CD4-positive, CD25-positive, alpha-beta regulatory T cell (primary cell): Measurements from ENCODE around the gene INSYN2B. TPM values are rescaled to one million over a fixed set of nuclear protein-coding genes. Genes with fewer than 3 reads are reported as not detected.

ENCODE experiments used
- ATAC-seq, 2 donors: fragments of 150-1000 bp; cut with Tn5 transposase; one replicate each; pipeline ENCODE4 v1.10.0; 2021; ENCODE audit warnings: low read depth in 2 of 2, moderate number of reproducible peaks in 2 of 2, moderate library complexity in 1 of 2
- DNase-seq, 3 donors: peaks; one replicate each; pipeline versions ENCODE4 v3.0.0 to v3.0.0-alpha.2; 2012 to 2022; ENCODE audit warnings: mixed read lengths in 1 of 3
- H3K27ac ChIP-seq: one replicate; pipeline ENCODE4 v1.7.0; 2013; ENCODE audit warnings: mild to moderate bottlenecking, low read length; ENCODE audit not compliant: insufficient read depth, poor library complexity, severe bottlenecking
- H3K27me3 ChIP-seq: one replicate; pipeline ENCODE4 v1.7.0; 2013; ENCODE audit warnings: low read length; ENCODE audit not compliant: control insufficient read depth, insufficient read depth
- H3K36me3 ChIP-seq: one replicate; pipeline ENCODE4 v1.7.0; 2013; ENCODE audit warnings: mild to moderate bottlenecking, low read length, moderate library complexity; ENCODE audit not compliant: control insufficient read depth, insufficient read depth
- H3K4me1 ChIP-seq: 2 replicates; pipeline ENCODE4 v1.7.0; 2013; ENCODE audit warnings: mild to moderate bottlenecking, low read length; ENCODE audit not compliant: insufficient read depth, control insufficient read depth, poor library complexity, severe bottlenecking
- H3K4me3 ChIP-seq: one replicate; pipeline ENCODE4 v1.7.0; 2013; ENCODE audit warnings: low read depth, mild to moderate bottlenecking, low read length, moderate library complexity
- H3K9me3 ChIP-seq, 2 experiments: 1 replicate in 1 of 2; 2 replicates in 1 of 2; pipeline ENCODE4 v1.7.0; 2013; ENCODE audit warnings: low read length in 2 of 2, mild to moderate bottlenecking in 1 of 2, moderate library complexity in 1 of 2; ENCODE audit not compliant: control insufficient read depth in 2 of 2
- H3K27ac Mint-ChIP-seq, 3 donors: one replicate each; pipeline ENCODE4 v1.8.0; 2020 to 2022; ENCODE audit warnings: mild to moderate bottlenecking in 3 of 3, mixed read lengths in 3 of 3, moderate library complexity in 2 of 3
- H3K27me3 Mint-ChIP-seq: one replicate; pipeline ENCODE4 v1.8.0; 2022; ENCODE audit warnings: mild to moderate bottlenecking, mixed read lengths
- H3K36me3 Mint-ChIP-seq: one replicate; pipeline ENCODE4 v1.8.0; 2020; ENCODE audit warnings: mixed read lengths
- H3K4me1 Mint-ChIP-seq, 4 donors: one replicate each; pipeline ENCODE4 v1.8.0; 2020 to 2022; ENCODE audit warnings: mixed read lengths in 4 of 4, mild to moderate bottlenecking in 1 of 4
- H3K4me3 Mint-ChIP-seq, 4 donors: one replicate each; pipeline ENCODE4 v1.8.0; 2020 to 2022; ENCODE audit warnings: mild to moderate bottlenecking in 4 of 4, mixed read lengths in 4 of 4, moderate library complexity in 3 of 4
- H3K9me3 Mint-ChIP-seq, 7 donors: one replicate each; pipeline ENCODE4 v1.8.0; 2020 to 2022; ENCODE audit warnings: mixed read lengths in 7 of 7, mild to moderate bottlenecking in 3 of 7, moderate library complexity in 2 of 7
- polyA plus RNA-seq, 4 donors: library from polyadenylated mRNA; unstranded; fragments of 300-500 nt; fragmentation: Illumina TruSeq; gene quantifications; one replicate each; pipeline ENCODE4 v1.2.3, GENCODE V29; 2021
- total RNA-seq: library from RNA; stranded (reverse); gene quantifications from one replicate; pipeline ENCODE4 v1.2.3, GENCODE V29; 2022

INSYN2B gene
- total and polyA plus RNA-seq, 5 donors from 2014 or later = 0.07 to 0.25 (median 0.15) TPM; not detected in 2

- H3K27ac ChIP-seq = no peak overlapping the region
- no peaks in the 10 kb centered on the region for H3K9me3 ChIP-seq
- Mint-ChIP-seq H3K9me3 (no peaks in the 10 kb centered on the region), H3K4me1 (peaks cover 27 to 64% (median 54%) of the 10 kb centered on the region in 4 donors), H3K27me3 (no peaks in the 10 kb centered on the region), H3K27ac (peak overlapping the region in 1 of 3 donors; percentile 62), H3K4me3 (no peak overlapping the region), H3K36me3 (peaks cover 39% of the 10 kb centered on the region)
- no peaks in the 10 kb centered on the region for H3K27me3 ChIP-seq
- ATAC-seq (no peak), DNase-seq (no peak)
- peaks cover 16% of the 10 kb centered on the region for H3K4me1 ChIP-seq
- peaks cover 34% of the 10 kb centered on the region for H3K36me3 ChIP-seq
- no peak overlapping the region for H3K4me3 ChIP-seq
Measured at GRCh38 chr5:169933616-169934015, 46.7 kb downstream of the INSYN2B start.

- DNase-seq (no peak), ATAC-seq (no peak)
- Histone ChIP-seq H3K9me3 (no peaks in the 10 kb centered on the region), H3K36me3 (peaks cover 31% of the 10 kb centered on the region), H3K27ac (no peak overlapping the region), H3K4me1 (peaks cover 16% of the 10 kb centered on the region), H3K4me3 (no peak overlapping the region), H3K27me3 (no peaks in the 10 kb centered on the region)
- H3K27me3 Mint-ChIP-seq = no peaks in the 10 kb centered on the region
- H3K4me3 Mint-ChIP-seq = no peak overlapping the region
- peaks cover 39% of the 10 kb centered on the region for H3K36me3 Mint-ChIP-seq
- H3K4me1 Mint-ChIP-seq = peaks cover 27 to 66% (median 57%) of the 10 kb centered on the region in 4 donors
- H3K9me3 Mint-ChIP-seq = no peaks in the 10 kb centered on the region
- H3K27ac Mint-ChIP-seq = peak overlapping the region in 2 of 3 donors; percentile 21 to 62
Measured at GRCh38 chr5:169933127-169933526, 47.2 kb downstream of the INSYN2B start.

GRCh38 chr5:169923988-169924387 is 56.3 kb downstream of the INSYN2B start:
- Mint-ChIP-seq H3K36me3 (peaks cover 40% of the 10 kb centered on the region), H3K4me3 (no peak overlapping the region), H3K9me3 (no peaks in the 10 kb centered on the region), H3K4me1 (peaks cover 16 to 40% (median 20%) of the 10 kb centered on the region in 4 donors), H3K27ac (peak overlapping the region in 2 of 3 donors; percentile 9 to 18), H3K27me3 (no peaks in the 10 kb centered on the region)
- Histone ChIP-seq H3K9me3 (no peaks in the 10 kb centered on the region), H3K36me3 (peaks cover 15% of the 10 kb centered on the region), H3K4me3 (no peak overlapping the region), H3K27me3 (no peaks in the 10 kb centered on the region), H3K4me1 (no peaks in the 10 kb centered on the region), H3K27ac (no peak overlapping the region)
- ATAC-seq (no peak), DNase-seq (no peak)

- H3K36me3 ChIP-seq = peaks cover 14% of the 10 kb centered on the region
- Mint-ChIP-seq H3K27me3 (no peaks in the 10 kb centered on the region), H3K9me3 (no peaks in the 10 kb centered on the region), H3K4me1 (peaks cover 15 to 37% (median 18%) of the 10 kb centered on the region in 4 donors), H3K27ac (peak overlapping the region in 2 of 3 donors; percentile 7 to 18), H3K36me3 (peaks cover 34% of the 10 kb centered on the region), H3K4me3 (no peak overlapping the region)
- no peak overlapping the region for H3K27ac ChIP-seq
- no peaks in the 10 kb centered on the region for H3K4me1 ChIP-seq
- no peak overlapping the region for H3K4me3 ChIP-seq
- no peaks in the 10 kb centered on the region for H3K9me3 ChIP-seq
- ATAC-seq (no peak), DNase-seq (no peak)
- H3K27me3 ChIP-seq = no peaks in the 10 kb centered on the region
Measured at GRCh38 chr5:169922474-169922873, 57.8 kb downstream of the INSYN2B start.

GRCh38 chr5:169921949-169922348 is 58.3 kb downstream of the INSYN2B start:
- H3K36me3 ChIP-seq = peaks cover 14% of the 10 kb centered on the region
- H3K9me3 ChIP-seq = no peaks in the 10 kb centered on the region
- no peak for DNase-seq
- H3K4me1 ChIP-seq = no peaks in the 10 kb centered on the region
- peaks cover 34% of the 10 kb centered on the region for H3K36me3 Mint-ChIP-seq
- H3K27ac ChIP-seq = no peak overlapping the region
- peaks cover 12 to 39% (median 19%) of the 10 kb centered on the region in 4 donors for H3K4me1 Mint-ChIP-seq
- no peaks in the 10 kb centered on the region for H3K9me3 Mint-ChIP-seq
- no peaks in the 10 kb centered on the region for H3K27me3 Mint-ChIP-seq
- no peaks in the 10 kb centered on the region for H3K27me3 ChIP-seq
- no peak overlapping the region for H3K4me3 ChIP-seq
- no peak for ATAC-seq
- no peak overlapping the region for H3K4me3 Mint-ChIP-seq
- peak overlapping the region in 2 of 3 donors; percentile 7 to 17 for H3K27ac Mint-ChIP-seq

- Mint-ChIP-seq H3K36me3 (peaks cover 32% of the 10 kb centered on the region), H3K4me3 (no peak overlapping the region), H3K9me3 (no peaks in the 10 kb centered on the region), H3K4me1 (peaks cover 12 to 37% (median 14%) of the 10 kb centered on the region in 4 donors), H3K27me3 (no peaks in the 10 kb centered on the region), H3K27ac (no peak overlapping the region)
- Histone ChIP-seq H3K9me3 (no peaks in the 10 kb centered on the region), H3K4me3 (no peak overlapping the region), H3K36me3 (peaks cover 14% of the 10 kb centered on the region), H3K4me1 (no peaks in the 10 kb centered on the region), H3K27me3 (no peaks in the 10 kb centered on the region), H3K27ac (no peak overlapping the region)
- DNase-seq = no peak
- ATAC-seq = no peak
Measured at GRCh38 chr5:169921384-169921783, 58.9 kb downstream of the INSYN2B start.

- Histone ChIP-seq H3K4me3 (no peak overlapping the region), H3K27me3 (no peaks in the 10 kb centered on the region), H3K4me1 (no peaks in the 10 kb centered on the region), H3K9me3 (no peaks in the 10 kb centered on the region), H3K27ac (no peak overlapping the region), H3K36me3 (peaks cover 14% of the 10 kb centered on the region)
- Mint-ChIP-seq H3K4me1 (peaks cover 13 to 33% (median 14%) of the 10 kb centered on the region in 4 donors), H3K36me3 (peaks cover 28% of the 10 kb centered on the region), H3K4me3 (no peak overlapping the region), H3K27ac (peak overlapping the region in 2 of 3 donors; percentile 10 to 33), H3K9me3 (no peaks in the 10 kb centered on the region), H3K27me3 (no peaks in the 10 kb centered on the region)
- DNase-seq (no peak), ATAC-seq (no peak)
Measured at GRCh38 chr5:169920474-169920873, 59.8 kb downstream of the INSYN2B start.

GRCh38 chr5:169918228-169918627 is 62.1 kb downstream of the INSYN2B start:
- Mint-ChIP-seq H3K4me1 (peaks cover 6 to 28% (median 16%) of the 10 kb centered on the region in 4 donors), H3K36me3 (peaks cover 25% of the 10 kb centered on the region), H3K4me3 (no peak overlapping the region), H3K27ac (peak overlapping the region in 1 of 3 donors; percentile 4), H3K9me3 (no peaks in the 10 kb centered on the region), H3K27me3 (no peaks in the 10 kb centered on the region)
- H3K27ac ChIP-seq = no peak overlapping the region
- no peaks in the 10 kb centered on the region for H3K9me3 ChIP-seq
- no peaks in the 10 kb centered on the region for H3K4me1 ChIP-seq
- peaks cover 14% of the 10 kb centered on the region for H3K36me3 ChIP-seq
- H3K4me3 ChIP-seq = no peak overlapping the region
- ATAC-seq (no peak), DNase-seq (no peak)
- H3K27me3 ChIP-seq = no peaks in the 10 kb centered on the region
